Smooth muscle cell (in vitro differentiated cells): ENCODE data around the gene TIAL1. TPM values are rescaled to one million over a fixed set of nuclear protein-coding genes. Genes with fewer than 3 reads are reported as not detected.
"Not testable (repeated sequence)": the region's sequence is repeated elsewhere in the genome, so short reads cannot be mapped to it uniquely, and the experiment has no call there.

Source experiments
- DNase-seq: peaks from one replicate; lab custom pipeline; 2025; ENCODE audit not compliant: unreplicated experiment; lab: John Stamatoyannopoulos, UW
- H2AFZ ChIP-seq: fragments of 200-600 bp; sonication (generic); 2 replicates; pipeline ENCODE4 v1.6.0; 2016; ENCODE audit warnings: antibody characterized with exemption, low read depth, mild to moderate bottlenecking
- H3F3A ChIP-seq: fragments of 200-600 bp; sonication (generic); 2 replicates; pipeline ENCODE4 v1.6.0; 2017; ENCODE audit warnings: antibody characterized with exemption, low read depth
- H3K27ac ChIP-seq: fragments of 200-600 bp; sonication (generic); 2 replicates; pipeline ENCODE4 v1.5.1; 2016; ENCODE audit warnings: low read depth, mild to moderate bottlenecking
- H3K27me3 ChIP-seq: fragments of 200-600 bp; sonication (generic); 2 replicates; pipeline ENCODE4 v1.6.1; 2016; ENCODE audit warnings: low read depth, mild to moderate bottlenecking
- H3K36me3 ChIP-seq: fragments of 200-600 bp; sonication (generic); 2 replicates; pipeline ENCODE4 v1.5.1; 2016; ENCODE audit warnings: low read depth
- H3K4me1 ChIP-seq: fragments of 200-600 bp; sonication (generic); 2 replicates; pipeline ENCODE4 v1.5.1; 2016; ENCODE audit warnings: low read depth
- H3K4me2 ChIP-seq: fragments of 200-600 bp; sonication (generic); 2 replicates; pipeline ENCODE4 v1.6.0; 2016; ENCODE audit warnings: mild to moderate bottlenecking
- H3K4me3 ChIP-seq: fragments of 200-600 bp; sonication (generic); 2 replicates; pipeline ENCODE4 v1.5.1; 2016; ENCODE audit warnings: mild to moderate bottlenecking
- H3K79me2 ChIP-seq: fragments of 200-600 bp; sonication (generic); 2 replicates; pipeline ENCODE4 v1.6.0; 2016; ENCODE audit warnings: low read depth, mild to moderate bottlenecking
- H3K9ac ChIP-seq: fragments of 200-600 bp; sonication (generic); 2 replicates; pipeline ENCODE4 v1.6.0; 2016; ENCODE audit warnings: low read depth
- H3K9me3 ChIP-seq: fragments of 200-600 bp; sonication (generic); replicated peaks from 2 replicates; pipeline ENCODE4 v1.5.1; 2016; ENCODE audit warnings: low read depth
- H4K20me1 ChIP-seq: fragments of 200-600 bp; sonication (generic); 2 replicates; pipeline ENCODE4 v1.6.0; 2016; ENCODE audit warnings: low read depth
- WGBS: methylation state at CpG from one replicate; pipeline ENCODE4 v1.1.7; 2016; ENCODE audit warnings: low lambda C conversion rate; 5-methylcytosine and 5-hydroxymethylcytosine counted together
- polyA plus RNA-seq: library from polyadenylated mRNA; unstranded; fragments of >200 nt; fragmentation: Nextera tagmentation; extraction: Ambion mirVana; gene quantifications from 2 replicates; pipeline ENCODE4 v1.2.1, GENCODE V29; 2016
- total RNA-seq: library from RNA; depleted of rRNA; stranded (reverse); fragments of >200 nt; gene quantifications from 2 replicates; pipeline ENCODE4 v1.2.3, GENCODE V29; 2014
- TF ChIP-seq, protein P1 (sequence below): fragments of 200-600 bp; sonication (generic); IDR thresholded peaks from 2 replicates; pipeline ENCODE4 v1.5.1; 2017; ENCODE audit warnings: borderline replicate concordance, mild to moderate bottlenecking, antibody characterized with exemption; ENCODE audit not compliant: insufficient read depth, poor library complexity, severe bottlenecking

The TIAL1 gene
- total and polyA plus RNA-seq, 2 experiments from 2014 or later, result 40.0 to 117 TPM

DNA sequence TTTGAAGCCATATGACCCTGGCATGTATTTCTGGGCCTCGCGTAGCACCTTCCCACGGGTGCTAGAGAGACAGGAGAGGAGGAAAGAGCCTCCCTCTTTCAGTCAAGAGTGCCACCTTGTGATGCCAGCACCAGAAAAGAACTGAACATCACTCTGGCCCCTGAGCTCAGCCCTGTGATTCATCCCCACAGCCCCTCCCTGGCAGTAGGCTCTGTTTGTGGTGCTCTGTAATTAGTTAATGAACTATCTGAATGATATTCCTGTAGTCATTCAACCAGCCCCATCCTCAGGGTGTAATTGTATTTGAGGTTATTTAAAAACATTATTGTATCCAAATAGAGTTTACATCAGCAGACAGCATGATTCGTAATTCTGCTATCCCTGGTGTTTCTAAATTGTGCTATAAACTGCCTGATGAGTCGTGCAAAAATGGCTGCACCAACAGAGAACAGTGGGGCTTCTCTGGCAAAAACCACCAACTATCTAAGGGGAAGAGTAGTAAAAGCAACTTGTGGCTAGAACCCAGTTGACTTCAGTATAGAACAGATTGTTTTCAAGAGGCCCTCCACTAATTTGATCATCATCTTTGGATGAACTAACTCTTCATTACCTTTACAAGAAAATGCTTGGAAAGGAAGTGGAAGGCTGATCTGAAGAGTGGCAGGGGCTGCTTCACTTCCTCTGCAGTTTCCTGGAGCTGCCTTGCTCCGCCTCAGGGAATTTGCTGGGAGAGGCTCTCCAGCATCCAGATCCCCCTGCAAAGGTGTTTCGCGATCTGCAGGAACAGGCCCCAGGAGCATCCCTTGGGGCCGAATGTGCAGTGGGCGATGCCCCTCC is 23.7 kb upstream of the TIAL1 start:
- Histone ChIP-seq H4K20me1 (no peaks in the 10 kb centered on the region), H3K27me3 (no peaks in the 10 kb centered on the region), H3K79me2 (no peaks in the 10 kb centered on the region), H3K4me2 (no peak overlapping the region), H3F3A (peaks cover 6% of the 10 kb centered on the region), H3K27ac (no peak overlapping the region), H3K4me1 (no peaks in the 10 kb centered on the region), H3K9ac (no peak overlapping the region), H3K9me3 (no peaks in the 10 kb centered on the region), H3K36me3 (no peaks in the 10 kb centered on the region), H3K4me3 (no peak overlapping the region), H2AFZ (peak overlapping the region; percentile 75)
- no peak for DNase-seq
- 68% methylated on average over 10 of the region's 10 CpGs for WGBS
- TF ChIP-seq, protein P1, sequence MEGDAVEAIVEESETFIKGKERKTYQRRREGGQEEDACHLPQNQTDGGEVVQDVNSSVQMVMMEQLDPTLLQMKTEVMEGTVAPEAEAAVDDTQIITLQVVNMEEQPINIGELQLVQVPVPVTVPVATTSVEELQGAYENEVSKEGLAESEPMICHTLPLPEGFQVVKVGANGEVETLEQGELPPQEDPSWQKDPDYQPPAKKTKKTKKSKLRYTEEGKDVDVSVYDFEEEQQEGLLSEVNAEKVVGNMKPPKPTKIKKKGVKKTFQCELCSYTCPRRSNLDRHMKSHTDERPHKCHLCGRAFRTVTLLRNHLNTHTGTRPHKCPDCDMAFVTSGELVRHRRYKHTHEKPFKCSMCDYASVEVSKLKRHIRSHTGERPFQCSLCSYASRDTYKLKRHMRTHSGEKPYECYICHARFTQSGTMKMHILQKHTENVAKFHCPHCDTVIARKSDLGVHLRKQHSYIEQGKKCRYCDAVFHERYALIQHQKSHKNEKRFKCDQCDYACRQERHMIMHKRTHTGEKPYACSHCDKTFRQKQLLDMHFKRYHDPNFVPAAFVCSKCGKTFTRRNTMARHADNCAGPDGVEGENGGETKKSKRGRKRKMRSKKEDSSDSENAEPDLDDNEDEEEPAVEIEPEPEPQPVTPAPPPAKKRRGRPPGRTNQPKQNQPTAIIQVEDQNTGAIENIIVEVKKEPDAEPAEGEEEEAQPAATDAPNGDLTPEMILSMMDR, result no peak

DNA sequence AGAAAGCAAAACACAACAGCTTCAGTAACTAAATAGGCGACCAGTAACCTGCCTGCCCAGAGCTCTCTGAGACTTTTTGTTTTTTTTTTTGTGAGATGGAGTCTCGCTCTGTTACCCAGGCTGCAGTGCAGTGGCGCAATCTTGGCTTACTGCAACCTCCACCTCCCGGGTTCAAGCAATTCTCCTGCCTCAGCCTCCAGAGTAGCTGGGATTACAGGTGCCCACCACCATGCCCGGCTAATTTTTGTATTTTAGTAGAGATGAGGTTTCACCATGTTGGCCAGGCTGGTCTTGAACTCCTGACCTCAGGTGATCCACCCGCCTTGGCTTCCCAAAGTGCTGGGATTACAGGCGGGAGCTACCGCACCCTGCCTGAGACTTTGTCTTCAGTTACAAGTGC is 23.0 kb upstream of the TIAL1 start:
- H3K27ac ChIP-seq, H3K4me1 ChIP-seq, H3K9ac ChIP-seq, H3K9me3 ChIP-seq, H3K27me3 ChIP-seq, H3K4me2 ChIP-seq, H4K20me1 ChIP-seq, H3K79me2 ChIP-seq, H3K36me3 ChIP-seq, H3F3A ChIP-seq, H2AFZ ChIP-seq, H3K4me3 ChIP-seq, DNase-seq: not testable (repeated sequence)
- 96% methylated on average over 8 of the region's 8 CpGs for WGBS

DNA sequence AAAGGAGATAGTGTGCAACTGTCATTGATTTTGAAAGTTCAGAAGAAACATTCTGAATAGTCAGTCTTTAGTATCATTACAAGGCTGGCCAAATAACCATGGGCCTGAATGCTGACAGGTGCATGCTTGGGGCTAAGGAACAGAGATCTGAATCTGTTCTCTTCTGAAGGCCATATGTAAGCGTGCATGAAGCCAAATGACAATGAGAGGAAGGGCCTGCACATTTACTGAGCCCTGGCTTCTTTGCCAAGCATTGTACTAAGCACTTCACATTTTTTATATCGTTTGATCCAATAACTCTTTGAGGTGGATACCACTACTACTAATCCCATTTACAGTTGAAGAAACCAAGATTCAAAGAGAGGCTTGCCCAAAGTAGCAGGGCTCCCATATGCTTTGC is 22.5 kb upstream of the TIAL1 start:
- 85% methylated on average over 2 of the region's 2 CpGs for WGBS
- H2AFZ ChIP-seq, result no peak overlapping the region
- TF ChIP-seq, protein P1, result no peak

DNA sequence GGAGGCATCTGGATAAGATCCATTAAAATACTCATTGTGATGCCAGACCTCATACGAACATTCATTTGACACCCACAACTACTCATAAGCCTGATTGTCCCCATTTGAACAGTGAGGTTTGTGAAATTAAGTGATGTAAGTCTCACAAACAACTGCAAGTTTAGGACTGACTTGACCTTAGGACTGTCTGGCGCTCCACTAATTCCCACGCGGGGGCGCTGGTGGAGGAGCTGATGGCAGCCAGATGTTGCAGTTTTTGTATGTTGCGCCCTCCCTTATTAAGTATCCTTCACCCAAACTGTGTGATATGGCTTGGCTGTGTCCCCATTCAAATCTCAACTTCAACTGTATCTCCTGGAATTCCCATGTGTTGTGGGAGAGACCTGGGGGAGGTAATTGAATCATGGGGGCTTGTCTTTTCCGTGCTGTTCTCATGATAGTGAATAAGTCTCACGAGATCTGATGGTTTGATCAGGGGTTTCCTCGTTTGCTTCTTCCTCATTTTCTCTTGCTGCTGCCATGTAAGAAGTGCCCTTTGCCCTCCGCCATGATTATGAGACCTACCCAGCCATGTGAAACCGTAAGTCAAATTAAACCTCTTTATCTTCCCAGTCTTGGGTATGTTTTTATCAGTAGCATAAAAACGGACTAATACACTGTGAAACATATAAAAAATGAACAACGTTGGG is 20.3 kb upstream of the TIAL1 start:
- no peaks in the 10 kb centered on the region for H3K36me3 ChIP-seq
- 83% methylated on average over 13 of the region's 13 CpGs for WGBS
- no peak overlapping the region for H3K4me2 ChIP-seq
- H2AFZ ChIP-seq, result no peak overlapping the region
- H3F3A ChIP-seq, result peaks cover 6% of the 10 kb centered on the region
- TF ChIP-seq, protein P1, result no peak
- H3K79me2 ChIP-seq, result no peaks in the 10 kb centered on the region
- no peaks in the 10 kb centered on the region for H4K20me1 ChIP-seq
- DNase-seq, result no peak
- H3K9ac ChIP-seq, result no peak overlapping the region
- H3K9me3 ChIP-seq, result no peaks in the 10 kb centered on the region
- H3K27ac ChIP-seq, result no peak overlapping the region
- no peaks in the 10 kb centered on the region for H3K4me1 ChIP-seq
- H3K27me3 ChIP-seq, result no peaks in the 10 kb centered on the region
- no peak overlapping the region for H3K4me3 ChIP-seq

More for the DNA sequence above, 22.5 kb upstream of the TIAL1 start:
- no peaks in the 10 kb centered on the region for H3K79me2 ChIP-seq
- no peak overlapping the region for H3K4me2 ChIP-seq
- no peaks in the 10 kb centered on the region for H3K36me3 ChIP-seq
- H3K27me3 ChIP-seq, result no peaks in the 10 kb centered on the region
- H3K27ac ChIP-seq, result no peak overlapping the region
- H3K4me3 ChIP-seq, result no peak overlapping the region
- no peak overlapping the region for H3K9ac ChIP-seq
- no peaks in the 10 kb centered on the region for H3K9me3 ChIP-seq
- no peak for DNase-seq
- H4K20me1 ChIP-seq, result no peaks in the 10 kb centered on the region
- peaks cover 6% of the 10 kb centered on the region for H3F3A ChIP-seq
- no peaks in the 10 kb centered on the region for H3K4me1 ChIP-seq
